IPS DF 6.9 (cell line): ENCODE results near the gene FBXO47.

Experiments
- DNase-seq: peaks from one replicate; pipeline ENCODE4 v3.0.0-alpha.2; 2013; ENCODE audit warnings: low read depth, low spot score
- H3K27ac ChIP-seq: one replicate; pipeline ENCODE4 v1.5.1; 2013; ENCODE audit warnings: low read length, control low read depth
- H3K27me3 ChIP-seq: 2 replicates; pipeline ENCODE4 v1.6.1; 2013; ENCODE audit warnings: mild to moderate bottlenecking, low read length; ENCODE audit not compliant: control insufficient read depth, insufficient read depth
- H3K36me3 ChIP-seq: 2 replicates; pipeline ENCODE4 v1.6.1; 2013; ENCODE audit warnings: low read length; ENCODE audit not compliant: control insufficient read depth, insufficient read depth
- H3K4me1 ChIP-seq: 2 replicates; pipeline ENCODE4 v1.6.1; 2013; ENCODE audit warnings: low read length; ENCODE audit not compliant: control insufficient read depth, insufficient read depth
- H3K4me3 ChIP-seq: 2 replicates; pipeline ENCODE4 v1.5.1; 2013; ENCODE audit warnings: mild to moderate bottlenecking, low read length
- H3K9me3 ChIP-seq: 2 replicates; pipeline ENCODE4 v1.6.1; 2013; ENCODE audit warnings: low read length, inconsistent platforms; ENCODE audit not compliant: control insufficient read depth, insufficient read depth
- WGBS: extraction: QIAGEN DNeasy Blood & Tissue Kit; methylation state at CpG from one replicate; pipeline ENCODE4 v1.1.7; 2013; ENCODE audit warnings: mixed read lengths, missing lambda C conversion rate; ENCODE audit not compliant: insufficient read length, insufficient coverage; 5-methylcytosine and 5-hydroxymethylcytosine counted together

FBXO47 gene

GRCh38 chr17:39002991-39003715 lies 36.0 kb upstream of the FBXO47 start:
- Histone ChIP-seq H3K4me3 (no peak overlapping the region), H3K27ac (no peak overlapping the region), H3K9me3 (no peaks in the 10 kb centered on the region), H3K27me3 (no peaks in the 10 kb centered on the region), H3K36me3 (no peaks in the 10 kb centered on the region), H3K4me1 (no peaks in the 10 kb centered on the region)
- no peak for DNase-seq
- no CpG with 5 or more reads among the region's 16 CpGs for WGBS

DNA sequence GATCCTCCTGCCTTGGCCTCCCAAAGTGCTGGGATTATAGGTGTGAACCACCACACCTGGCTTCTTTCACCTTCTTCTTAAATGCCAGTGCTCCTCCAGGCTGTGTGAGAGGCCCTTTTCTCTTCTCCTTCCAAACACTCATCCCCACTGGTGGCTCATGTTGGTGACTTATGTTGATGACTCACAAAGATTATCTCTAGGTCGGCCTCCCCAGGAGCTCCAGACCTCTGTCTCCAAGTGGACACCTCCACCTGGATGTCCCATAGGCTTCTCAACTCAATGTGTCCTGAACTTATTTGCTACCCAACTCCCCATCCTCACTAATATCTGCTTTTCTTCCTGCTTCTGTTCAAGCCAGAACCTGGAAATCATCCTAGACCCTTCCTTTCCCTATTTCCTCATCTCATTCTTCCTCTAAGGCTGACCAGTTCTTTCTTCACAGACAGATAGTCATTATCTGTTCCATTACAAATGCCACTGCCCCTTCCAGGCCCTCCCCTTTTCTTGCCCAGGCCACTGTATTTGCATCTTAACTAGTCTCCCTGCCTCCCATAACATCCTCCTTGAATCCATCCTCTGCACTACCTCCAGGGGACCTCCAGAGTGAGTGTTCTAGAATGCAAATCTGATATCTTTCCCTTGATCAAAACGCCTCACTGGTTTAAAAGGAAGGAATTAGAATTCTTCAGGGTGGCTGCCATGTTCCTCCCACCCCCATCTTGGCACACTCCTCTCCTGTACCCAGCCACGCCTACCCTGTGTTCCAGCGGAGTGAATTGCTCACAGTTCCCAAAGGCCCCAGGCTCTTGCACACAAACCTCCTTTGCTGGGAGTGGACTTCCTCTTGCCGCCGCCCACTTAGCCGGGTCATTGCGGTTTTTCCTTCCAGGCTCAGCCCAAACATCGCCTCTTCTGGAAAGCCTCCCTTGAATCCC lies 34.8 kb upstream of the FBXO47 start:
- no peaks in the 10 kb centered on the region for H3K36me3 ChIP-seq
- no peaks in the 10 kb centered on the region for H3K27me3 ChIP-seq
- no peak for DNase-seq
- H3K9me3 ChIP-seq: no peaks in the 10 kb centered on the region
- no peak overlapping the region for H3K27ac ChIP-seq
- no peak overlapping the region for H3K4me3 ChIP-seq
- no peaks in the 10 kb centered on the region for H3K4me1 ChIP-seq
- WGBS: no CpG with 5 or more reads among the region's 9 CpGs

DNA sequence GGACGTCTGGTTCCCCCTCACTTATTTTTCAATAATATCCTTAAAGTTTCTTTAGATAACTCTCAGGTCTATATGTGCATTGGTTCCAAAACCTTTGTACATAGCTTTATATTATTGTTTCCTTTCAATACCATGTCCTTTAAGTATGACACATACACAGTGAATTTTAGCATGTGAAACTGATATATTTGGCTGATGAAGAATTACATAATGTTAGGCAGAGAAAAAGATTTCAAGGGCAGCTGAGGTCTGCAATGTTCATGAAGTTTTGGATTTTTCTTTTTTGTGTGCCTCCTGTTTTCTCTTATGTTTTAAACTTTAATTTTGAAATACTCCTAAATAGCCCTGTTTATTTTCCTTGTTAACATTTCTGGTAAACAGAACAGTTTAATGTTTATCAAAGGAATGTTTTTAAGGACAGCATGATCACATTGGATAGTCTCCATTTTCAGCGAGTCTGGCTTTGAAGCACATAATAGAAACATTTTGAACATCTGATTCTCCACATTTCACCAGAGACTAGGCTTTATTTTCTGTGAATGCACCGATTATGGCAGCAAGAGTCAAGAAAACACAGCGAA lies 32.9 kb upstream of the FBXO47 start:
- Histone ChIP-seq H3K36me3 (no peaks in the 10 kb centered on the region), H3K4me1 (no peaks in the 10 kb centered on the region), H3K4me3 (no peak overlapping the region), H3K27ac (no peak overlapping the region), H3K9me3 (no peaks in the 10 kb centered on the region), H3K27me3 (no peaks in the 10 kb centered on the region)
- no CpG with 5 or more reads among the region's 4 CpGs for WGBS
- DNase-seq: no peak

- no peaks in the 10 kb centered on the region; the same call in 1 of the 2 replicates for H3K4me1 ChIP-seq
- no peak overlapping the region for H3K27ac ChIP-seq
- H3K36me3 ChIP-seq: no peaks in the 10 kb centered on the region
- no peaks in the 10 kb centered on the region for H3K27me3 ChIP-seq
- no CpG with 5 or more reads among the region's 5 CpGs for WGBS
- no peak for DNase-seq
- H3K9me3 ChIP-seq: no peaks in the 10 kb centered on the region
- no peak overlapping the region for H3K4me3 ChIP-seq
Measured at GRCh38 chr17:38996660-38997337, 29.6 kb upstream of the FBXO47 start.

DNA sequence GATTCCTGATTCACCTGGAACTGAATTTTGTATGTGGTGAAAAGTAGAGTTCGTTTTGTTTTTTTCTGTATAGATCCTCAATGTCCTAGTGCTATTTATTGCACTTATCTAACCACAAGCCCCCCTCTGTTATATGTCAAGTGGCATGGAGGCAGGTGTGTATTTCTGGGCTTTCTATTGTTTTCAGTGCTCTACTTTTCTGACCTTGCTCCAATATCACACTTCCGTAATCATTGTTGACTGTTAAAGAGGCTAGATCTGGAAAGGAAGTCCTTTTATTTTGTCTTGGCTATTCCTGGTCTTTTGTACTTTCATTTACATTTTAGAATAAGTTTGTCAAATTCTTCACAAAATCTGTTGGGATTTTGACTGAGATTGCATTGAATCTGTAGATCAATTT lies 26.8 kb upstream of the FBXO47 start:
- H3K27me3 ChIP-seq: no peaks in the 10 kb centered on the region
- H3K36me3 ChIP-seq: no peaks in the 10 kb centered on the region
- DNase-seq: no peak
- H3K4me1 ChIP-seq: no peaks in the 10 kb centered on the region; the same call in 1 of the 2 replicates
- no CpG with 5 or more reads among the region's 2 CpGs for WGBS
- H3K4me3 ChIP-seq: no peak overlapping the region
- H3K27ac ChIP-seq: no peak overlapping the region
- no peaks in the 10 kb centered on the region for H3K9me3 ChIP-seq

DNA sequence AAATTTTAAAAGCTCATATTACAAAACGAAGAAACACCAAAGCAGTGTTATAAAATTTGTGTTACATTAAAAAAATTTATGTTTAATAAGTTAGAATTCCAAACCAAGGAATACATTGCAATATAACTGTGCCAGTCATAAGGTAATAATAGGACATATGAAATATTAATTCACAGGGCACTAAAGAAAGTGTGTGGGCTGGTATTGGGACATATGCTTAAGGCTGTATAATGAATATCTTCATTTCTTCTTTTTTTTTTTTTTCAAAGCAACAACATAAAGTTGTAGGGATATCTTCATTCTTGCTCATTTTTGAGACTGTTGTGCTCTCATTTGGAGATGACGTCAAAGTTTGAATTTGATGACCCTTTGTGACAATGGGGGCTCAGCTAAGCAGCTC lies 17.5 kb upstream of the FBXO47 start:
- Histone ChIP-seq H3K9me3 (no peaks in the 10 kb centered on the region), H3K36me3 (no peaks in the 10 kb centered on the region), H3K4me1 (no peaks in the 10 kb centered on the region), H3K27ac (no peak overlapping the region), H3K27me3 (no peaks in the 10 kb centered on the region), H3K4me3 (no peak overlapping the region)
- DNase-seq: no peak
- WGBS: no CpG with 5 or more reads among the region's 2 CpGs

DNA sequence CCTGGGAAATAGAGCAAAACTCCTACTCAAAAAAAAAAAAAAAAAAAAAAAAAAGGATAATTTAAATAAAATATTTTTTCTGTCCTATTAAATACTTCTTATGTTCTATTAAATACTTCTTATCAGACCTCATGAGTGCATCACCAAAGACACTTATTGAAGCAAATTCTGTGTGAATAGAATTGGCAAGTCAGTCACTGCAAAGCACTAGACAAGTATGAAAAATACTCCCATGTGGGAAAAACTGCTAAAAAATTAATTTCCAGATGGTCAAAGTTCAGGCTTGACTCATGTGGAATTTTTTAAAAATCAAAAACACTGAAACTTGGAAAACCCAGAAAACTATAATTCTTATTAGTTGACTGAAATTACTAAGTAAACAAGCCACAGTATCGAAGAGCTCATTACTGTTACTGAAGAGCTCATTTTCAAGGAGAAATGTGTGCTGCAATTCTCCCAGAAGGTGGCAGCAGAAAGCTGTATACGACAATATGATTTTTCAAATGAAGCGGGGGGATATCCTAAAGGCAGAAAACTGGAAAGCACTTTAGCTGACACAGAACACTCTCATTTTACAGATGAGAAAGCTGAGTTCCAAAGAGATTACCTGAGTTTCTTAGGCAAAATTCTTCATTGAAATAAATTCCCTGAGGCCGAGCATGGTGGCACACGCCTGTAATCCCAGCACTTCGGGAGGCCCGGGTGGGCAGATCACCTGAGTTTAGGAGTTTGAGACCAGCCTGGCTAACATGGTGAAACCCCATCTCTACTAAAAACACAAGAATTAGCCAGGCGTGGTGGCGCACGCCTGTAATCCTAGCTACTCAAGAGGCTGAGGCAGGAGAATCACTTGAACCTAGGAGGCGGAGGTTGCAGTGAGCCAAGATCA lies 15.9 kb upstream of the FBXO47 start:
- DNase-seq: no peak
- no peaks in the 10 kb centered on the region for H3K4me1 ChIP-seq
- no peaks in the 10 kb centered on the region for H3K36me3 ChIP-seq
- WGBS: no CpG with 5 or more reads among the region's 11 CpGs
- no peaks in the 10 kb centered on the region for H3K27me3 ChIP-seq
- H3K4me3 ChIP-seq: no peak overlapping the region
- H3K9me3 ChIP-seq: no peaks in the 10 kb centered on the region
- no peak overlapping the region for H3K27ac ChIP-seq

DNA sequence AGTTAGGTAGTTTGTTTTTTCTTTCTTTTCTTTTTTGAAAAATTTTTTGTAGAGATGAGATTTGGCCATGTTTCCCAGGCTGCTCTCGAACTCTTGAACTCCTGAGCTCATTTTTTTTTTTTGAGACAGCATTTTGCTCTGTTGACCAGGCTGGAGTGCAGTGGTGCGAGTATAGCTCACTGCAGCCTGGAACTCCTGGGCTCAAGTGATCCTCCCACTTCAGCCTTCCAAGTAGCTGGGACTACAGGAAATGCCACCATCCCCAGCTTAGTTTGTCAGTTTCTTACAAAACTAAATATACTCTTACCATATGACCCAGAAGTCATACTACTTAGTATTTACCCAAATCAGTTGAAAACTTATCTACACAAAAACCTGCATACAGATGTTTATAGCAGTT lies 14.4 kb upstream of the FBXO47 start:
- H3K36me3 ChIP-seq: no peaks in the 10 kb centered on the region
- H3K27me3 ChIP-seq: no peaks in the 10 kb centered on the region
- no peak overlapping the region for H3K27ac ChIP-seq
- H3K4me1 ChIP-seq: no peaks in the 10 kb centered on the region
- H3K4me3 ChIP-seq: no peak overlapping the region
- no peak for DNase-seq
- no peaks in the 10 kb centered on the region for H3K9me3 ChIP-seq
- no CpG with 5 or more reads among the region's 2 CpGs for WGBS

GRCh38 chr17:38980490-38981217 lies 13.5 kb upstream of the FBXO47 start:
- no peaks in the 10 kb centered on the region for H3K9me3 ChIP-seq
- 100% methylated on average over 1 of the region's 3 CpGs for WGBS
- no peaks in the 10 kb centered on the region for H3K27me3 ChIP-seq
- no peak overlapping the region for H3K27ac ChIP-seq
- DNase-seq: no peak
- no peak overlapping the region for H3K4me3 ChIP-seq
- no peaks in the 10 kb centered on the region for H3K36me3 ChIP-seq
- no peaks in the 10 kb centered on the region for H3K4me1 ChIP-seq
